ENCODE results near the gene CCDC82.
A peak's percentile ranks its signal among the peaks of the same experiment; 100 is the strongest.

CCDC82 gene

GRCh38 chr11:96311120-96311568 is 78.6 kb downstream of the CCDC82 start:
- Histone ChIP-seq H3K9me3 (ENCODE audit: insufficient read depth, low read depth, low read length) (no peaks in the 10 kb centered on the region), H3K4me3 (ENCODE audit: low read length) (no peak overlapping the region), H3K9ac (ENCODE audit: low read depth, low read length) (no peak overlapping the region), H3K36me3 (ENCODE audit: insufficient read depth, low read depth, low read length) (no peaks in the 10 kb centered on the region), H3K4me1 (ENCODE audit: insufficient read depth, low read length) (peaks cover 45% of the 10 kb centered on the region), H3K27me3 (ENCODE audit: insufficient read depth, low read length) (no peaks in the 10 kb centered on the region), H3K27ac (ENCODE audit: low read length) (no peak overlapping the region)

- Histone ChIP-seq H3K4me1 (ENCODE audit: insufficient read depth, low read length) (peaks cover 46% of the 10 kb centered on the region), H3K27ac (ENCODE audit: low read length) (no peak overlapping the region), H3K9ac (ENCODE audit: low read depth, low read length) (no peak overlapping the region), H3K9me3 (ENCODE audit: insufficient read depth, low read depth, low read length) (no peaks in the 10 kb centered on the region), H3K27me3 (ENCODE audit: insufficient read depth, low read length) (no peaks in the 10 kb centered on the region), H3K36me3 (ENCODE audit: insufficient read depth, low read depth, low read length) (no peaks in the 10 kb centered on the region), H3K4me3 (ENCODE audit: low read length) (no peak overlapping the region)
Measured at GRCh38 chr11:96310236-96310635, 79.5 kb downstream of the CCDC82 start.

GRCh38 chr11:96309643-96310017 is 80.1 kb downstream of the CCDC82 start:
- H3K9me3 ChIP-seq (ENCODE audit: insufficient read depth, low read depth, low read length): no peaks in the 10 kb centered on the region
- no peak overlapping the region for H3K9ac ChIP-seq (ENCODE audit: low read depth, low read length)
- H3K4me1 ChIP-seq (ENCODE audit: insufficient read depth, low read length): peaks cover 44% of the 10 kb centered on the region
- no peaks in the 10 kb centered on the region for H3K36me3 ChIP-seq (ENCODE audit: insufficient read depth, low read depth, low read length)
- H3K27ac ChIP-seq (ENCODE audit: low read length): no peak overlapping the region
- H3K4me3 ChIP-seq (ENCODE audit: low read length): no peak overlapping the region
- no peaks in the 10 kb centered on the region for H3K27me3 ChIP-seq (ENCODE audit: insufficient read depth, low read length)

- H3K4me1 ChIP-seq (ENCODE audit: insufficient read depth, low read length): peaks cover 43% of the 10 kb centered on the region
- H3K27me3 ChIP-seq (ENCODE audit: insufficient read depth, low read length): no peaks in the 10 kb centered on the region
- no peaks in the 10 kb centered on the region for H3K36me3 ChIP-seq (ENCODE audit: insufficient read depth, low read depth, low read length)
- no peak overlapping the region for H3K27ac ChIP-seq (ENCODE audit: low read length)
- no peak overlapping the region for H3K4me3 ChIP-seq (ENCODE audit: low read length)
- H3K9ac ChIP-seq (ENCODE audit: low read depth, low read length): no peak overlapping the region
- H3K9me3 ChIP-seq (ENCODE audit: insufficient read depth, low read depth, low read length): no peaks in the 10 kb centered on the region
Measured at GRCh38 chr11:96309016-96309642, 80.6 kb downstream of the CCDC82 start.

- Histone ChIP-seq H3K4me1 (ENCODE audit: insufficient read depth, low read length) (peaks cover 34% of the 10 kb centered on the region), H3K27me3 (ENCODE audit: insufficient read depth, low read length) (no peaks in the 10 kb centered on the region), H3K9ac (ENCODE audit: low read depth, low read length) (peak overlapping the region; percentile 41; the same call in 1 of the 2 replicates), H3K9me3 (ENCODE audit: insufficient read depth, low read depth, low read length) (no peaks in the 10 kb centered on the region), H3K4me3 (ENCODE audit: low read length) (no peak overlapping the region), H3K27ac (ENCODE audit: low read length) (no peak overlapping the region), H3K36me3 (ENCODE audit: insufficient read depth, low read depth, low read length) (no peaks in the 10 kb centered on the region)
Measured at GRCh38 chr11:96307776-96308140, 82.0 kb downstream of the CCDC82 start.

- Histone ChIP-seq H3K27me3 (ENCODE audit: insufficient read depth, low read length) (no peaks in the 10 kb centered on the region), H3K4me3 (ENCODE audit: low read length) (peak overlapping the region; percentile 38; the same call in 1 of the 2 replicates), H3K9ac (ENCODE audit: low read depth, low read length) (peak overlapping the region; percentile 41), H3K4me1 (ENCODE audit: insufficient read depth, low read length) (peaks cover 34% of the 10 kb centered on the region), H3K36me3 (ENCODE audit: insufficient read depth, low read depth, low read length) (no peaks in the 10 kb centered on the region), H3K9me3 (ENCODE audit: insufficient read depth, low read depth, low read length) (no peaks in the 10 kb centered on the region), H3K27ac (ENCODE audit: low read length) (no peak overlapping the region)
Measured at GRCh38 chr11:96306933-96307775, 82.6 kb downstream of the CCDC82 start.

GRCh38 chr11:96306600-96306932 is 83.1 kb downstream of the CCDC82 start:
- peak overlapping the region; percentile 38; the same call in 1 of the 2 replicates for H3K4me3 ChIP-seq (ENCODE audit: low read length)
- H3K4me1 ChIP-seq (ENCODE audit: insufficient read depth, low read length): peaks cover 34% of the 10 kb centered on the region
- no peaks in the 10 kb centered on the region for H3K27me3 ChIP-seq (ENCODE audit: insufficient read depth, low read length)
- no peaks in the 10 kb centered on the region for H3K36me3 ChIP-seq (ENCODE audit: insufficient read depth, low read depth, low read length)
- no peaks in the 10 kb centered on the region for H3K9me3 ChIP-seq (ENCODE audit: insufficient read depth, low read depth, low read length)
- no peak overlapping the region for H3K27ac ChIP-seq (ENCODE audit: low read length)
- H3K9ac ChIP-seq (ENCODE audit: low read depth, low read length): peak overlapping the region; percentile 41

- H3K27me3 ChIP-seq (ENCODE audit: insufficient read depth, low read length): no peaks in the 10 kb centered on the region
- no peak overlapping the region for H3K27ac ChIP-seq (ENCODE audit: low read length)
- H3K9ac ChIP-seq (ENCODE audit: low read depth, low read length): peak overlapping the region; percentile 41; the same call in 1 of the 2 replicates
- peaks cover 34% of the 10 kb centered on the region for H3K4me1 ChIP-seq (ENCODE audit: insufficient read depth, low read length)
- no peaks in the 10 kb centered on the region for H3K36me3 ChIP-seq (ENCODE audit: insufficient read depth, low read depth, low read length)
- no peaks in the 10 kb centered on the region for H3K9me3 ChIP-seq (ENCODE audit: insufficient read depth, low read depth, low read length)
- H3K4me3 ChIP-seq (ENCODE audit: low read length): no peak overlapping the region
Measured at GRCh38 chr11:96306071-96306470, 83.6 kb downstream of the CCDC82 start.

- H3K27me3 ChIP-seq (ENCODE audit: insufficient read depth, low read length): no peaks in the 10 kb centered on the region
- no peaks in the 10 kb centered on the region for H3K9me3 ChIP-seq (ENCODE audit: insufficient read depth, low read depth, low read length)
- H3K36me3 ChIP-seq (ENCODE audit: insufficient read depth, low read depth, low read length): no peaks in the 10 kb centered on the region
- H3K9ac ChIP-seq (ENCODE audit: low read depth, low read length): no peak overlapping the region
- peaks cover 32% of the 10 kb centered on the region for H3K4me1 ChIP-seq (ENCODE audit: insufficient read depth, low read length)
- H3K4me3 ChIP-seq (ENCODE audit: low read length): no peak overlapping the region
- no peak overlapping the region for H3K27ac ChIP-seq (ENCODE audit: low read length)
Measured at GRCh38 chr11:96303980-96304379, 85.7 kb downstream of the CCDC82 start.

GRCh38 chr11:96303064-96303463 is 86.6 kb downstream of the CCDC82 start:
- Histone ChIP-seq H3K9ac (ENCODE audit: low read depth, low read length) (no peak overlapping the region), H3K27ac (ENCODE audit: low read length) (no peak overlapping the region), H3K4me3 (ENCODE audit: low read length) (no peak overlapping the region), H3K4me1 (ENCODE audit: insufficient read depth, low read length) (peaks cover 23% of the 10 kb centered on the region), H3K27me3 (ENCODE audit: insufficient read depth, low read length) (no peaks in the 10 kb centered on the region), H3K36me3 (ENCODE audit: insufficient read depth, low read depth, low read length) (no peaks in the 10 kb centered on the region), H3K9me3 (ENCODE audit: insufficient read depth, low read depth, low read length) (no peaks in the 10 kb centered on the region)
